Head of caudate nucleus (tissue), 42 donors: ENCODE data around the gene KLF2.

ENCODE experiments used
- DNase-seq, 42 donors: peaks; one replicate each; pipeline versions ENCODE4 v3.0.0 to v3.0.0-alpha.2; 2020 to 2021; ENCODE audit warnings: mixed read lengths in 7 of 42
- intact Hi-C: fragments of 100-400 bp; cut with DNase I; formaldehyde crosslinking; loops from one replicate; pipeline ENCODE4 v1.15.0; 2022

KLF2 gene

GRCh38 chr19:16355293-16356043, 30.8 kb downstream of the KLF2 start:
- peak in 6 of 42 donors; percentile 16 to 50 (median 22) for DNase-seq
- intact Hi-C loops, result no loop called here

- intact Hi-C loops, result no loop called here
- no peak for DNase-seq
These were observed 33.8 kb downstream of the KLF2 start for GRCh38 chr19:16358456-16358855.

- intact Hi-C loops, result no loop called here
- DNase-seq, result peak in 7 of 42 donors; percentile 15 to 36 (median 22)
These were observed 34.4 kb downstream of the KLF2 start for GRCh38 chr19:16359074-16359473.

GRCh38 chr19:16359964-16360363, 35.3 kb downstream of the KLF2 start:
- DNase-seq, result no peak
- intact Hi-C loops, result no loop called here

GRCh38 chr19:16360738-16361137, 36.1 kb downstream of the KLF2 start:
- intact Hi-C loops, result no loop called here
- no peak for DNase-seq

- intact Hi-C loops, result no loop called here
- peak in 1 of 42 donors; percentile 9 for DNase-seq
These were observed 36.6 kb downstream of the KLF2 start for GRCh38 chr19:16361254-16361653.

GRCh38 chr19:16361926-16362325, 37.3 kb downstream of the KLF2 start:
- intact Hi-C loops, result no loop called here
- DNase-seq, result no peak

GRCh38 chr19:16363133-16363851, 38.7 kb downstream of the KLF2 start:
- no peak for DNase-seq
- intact Hi-C loops, result no loop called here

- no peak for DNase-seq
- intact Hi-C loops, result no loop called here
These were observed 39.2 kb downstream of the KLF2 start for GRCh38 chr19:16363852-16364230.

GRCh38 chr19:16364231-16364865, 39.7 kb downstream of the KLF2 start:
- intact Hi-C loops, result no loop called here

GRCh38 chr19:16365300-16365996, 40.8 kb downstream of the KLF2 start:
- DNase-seq, result no peak
- intact Hi-C loops, result no loop called here

More at GRCh38 chr19:16364231-16364865, 39.7 kb downstream of the KLF2 start:
- DNase-seq, result no peak

- no peak for DNase-seq
- intact Hi-C loops, result no loop called here
These were observed 41.4 kb downstream of the KLF2 start for GRCh38 chr19:16366056-16366432.

GRCh38 chr19:16366433-16367260, 42.0 kb downstream of the KLF2 start:
- intact Hi-C loops, result no loop called here
- peak in 1 of 42 donors; percentile 11 for DNase-seq

- DNase-seq, result no peak
- intact Hi-C loops, result no loop called here
These were observed 42.6 kb downstream of the KLF2 start for GRCh38 chr19:16367261-16367683.

- DNase-seq, result peak in 18 of 42 donors; percentile 8 to 72 (median 38)
- intact Hi-C loops, result no loop called here
These were observed 44.0 kb downstream of the KLF2 start for GRCh38 chr19:16368385-16369305.

GRCh38 chr19:16369306-16369663, 44.7 kb downstream of the KLF2 start:
- intact Hi-C loops, result no loop called here
- no peak for DNase-seq

- intact Hi-C loops, result no loop called here
These were observed 45.3 kb downstream of the KLF2 start for GRCh38 chr19:16369664-16370576.

More at GRCh38 chr19:16369664-16370576, 45.3 kb downstream of the KLF2 start:
- no peak for DNase-seq
